GM19043 (cell line): ENCODE measurements around the gene AURKAIP1.
"Not testable (repeated sequence)": the region's sequence is repeated elsewhere in the genome, so short reads cannot be mapped to it uniquely, and the experiment has no call there.

ENCODE experiments used
- ATAC-seq: cut with Tn5 transposase; IDR thresholded peaks from one replicate; pipeline ENCODE4 v1.9.1; 2021; ENCODE audit warnings: low read depth; ENCODE audit not compliant: unreplicated experiment

AURKAIP1 gene

GRCh38 chr1:1374929-1375662 is at the start of gene AURKAIP1:
Gene AURKAIP1 (minus strand): TSS chr1:1375207. CDS start chr1:1374756, 451 bp downstream.
- ATAC-seq, result peak; percentile 83

GRCh38 chr1:1424707-1425106 is 49.7 kb upstream of the AURKAIP1 start:
- ATAC-seq, result no peak

- no peak for ATAC-seq
Measured at GRCh38 chr1:1423245-1423597, 48.2 kb upstream of the AURKAIP1 start.

- no peak for ATAC-seq
Measured at GRCh38 chr1:1422465-1423244, 47.6 kb upstream of the AURKAIP1 start.

GRCh38 chr1:1421907-1422464 is 47.0 kb upstream of the AURKAIP1 start:
- no peak for ATAC-seq

DNA sequence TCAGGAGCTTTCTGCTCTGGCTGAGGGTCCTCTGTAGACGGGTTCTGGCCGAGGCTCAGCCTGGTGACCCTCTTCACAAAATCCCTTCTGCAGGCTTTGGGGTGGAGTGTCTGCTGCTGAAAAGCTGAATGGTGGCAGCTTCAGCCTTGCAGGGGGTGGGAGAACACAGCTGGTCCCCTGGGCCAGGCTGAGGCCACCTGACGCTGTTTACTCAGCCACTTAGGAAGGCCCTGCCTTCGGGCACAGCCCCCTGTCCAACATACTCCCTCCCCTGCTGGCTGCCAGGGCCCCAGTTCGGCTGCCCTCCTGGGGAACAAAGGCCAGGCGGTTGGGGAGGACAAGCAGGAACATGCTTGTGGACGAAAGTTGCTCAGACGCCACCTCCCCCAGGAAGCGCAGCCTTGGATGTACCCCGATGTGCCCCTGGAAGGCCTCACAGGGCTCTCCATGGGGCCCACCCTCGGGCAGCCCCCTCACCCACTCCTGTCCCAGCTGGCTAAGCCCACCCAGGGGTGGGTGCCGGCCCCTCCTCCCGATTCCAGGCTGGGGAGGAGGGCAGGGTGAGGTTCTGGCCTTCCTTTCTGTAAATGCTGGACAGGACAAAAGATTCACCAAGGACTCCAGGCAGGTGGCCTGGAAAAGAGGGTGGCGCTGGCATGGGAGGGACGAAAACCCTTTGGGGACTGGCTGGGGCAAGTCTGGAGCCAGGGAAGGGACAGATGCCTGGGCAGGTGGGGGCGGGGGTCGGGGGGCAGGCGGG is 46.3 kb upstream of the AURKAIP1 start, which contains the start of gene ANKRD65:
TSS of gene ANKRD65 (minus strand) at position 130 of the 760 bp plus-strand sequence. CDS start 271 bp downstream, outside the sequence.
- ATAC-seq, result no peak

DNA sequence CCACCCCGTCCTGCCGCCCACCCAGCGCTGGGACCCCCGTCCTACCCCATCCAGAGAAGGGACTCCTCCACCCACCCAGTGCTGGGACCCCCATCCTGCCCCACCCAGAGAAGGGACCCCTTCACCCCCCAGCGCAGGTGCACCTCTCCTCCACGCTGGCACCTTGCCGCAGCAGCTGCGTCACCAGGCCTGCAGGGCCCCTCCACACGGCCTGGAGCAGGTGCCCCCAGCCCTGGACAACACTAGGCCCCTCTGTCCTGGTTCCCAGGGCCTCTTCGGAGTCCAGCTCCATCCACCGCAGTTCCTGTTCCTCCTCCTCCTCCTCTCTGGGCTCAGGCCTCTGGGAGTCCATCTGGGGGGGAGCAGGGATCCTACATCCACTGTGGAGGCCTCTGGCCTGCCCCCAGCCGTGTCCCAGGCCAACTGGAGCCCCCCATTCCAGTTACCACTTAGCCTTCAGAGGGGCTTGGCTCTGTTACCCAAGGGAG is 45.7 kb upstream of the AURKAIP1 start:
- no peak for ATAC-seq

- ATAC-seq, result no peak
Measured at GRCh38 chr1:1419813-1420653, 45.0 kb upstream of the AURKAIP1 start.

GRCh38 chr1:1419363-1419812 is 44.4 kb upstream of the AURKAIP1 start:
- no peak for ATAC-seq

DNA sequence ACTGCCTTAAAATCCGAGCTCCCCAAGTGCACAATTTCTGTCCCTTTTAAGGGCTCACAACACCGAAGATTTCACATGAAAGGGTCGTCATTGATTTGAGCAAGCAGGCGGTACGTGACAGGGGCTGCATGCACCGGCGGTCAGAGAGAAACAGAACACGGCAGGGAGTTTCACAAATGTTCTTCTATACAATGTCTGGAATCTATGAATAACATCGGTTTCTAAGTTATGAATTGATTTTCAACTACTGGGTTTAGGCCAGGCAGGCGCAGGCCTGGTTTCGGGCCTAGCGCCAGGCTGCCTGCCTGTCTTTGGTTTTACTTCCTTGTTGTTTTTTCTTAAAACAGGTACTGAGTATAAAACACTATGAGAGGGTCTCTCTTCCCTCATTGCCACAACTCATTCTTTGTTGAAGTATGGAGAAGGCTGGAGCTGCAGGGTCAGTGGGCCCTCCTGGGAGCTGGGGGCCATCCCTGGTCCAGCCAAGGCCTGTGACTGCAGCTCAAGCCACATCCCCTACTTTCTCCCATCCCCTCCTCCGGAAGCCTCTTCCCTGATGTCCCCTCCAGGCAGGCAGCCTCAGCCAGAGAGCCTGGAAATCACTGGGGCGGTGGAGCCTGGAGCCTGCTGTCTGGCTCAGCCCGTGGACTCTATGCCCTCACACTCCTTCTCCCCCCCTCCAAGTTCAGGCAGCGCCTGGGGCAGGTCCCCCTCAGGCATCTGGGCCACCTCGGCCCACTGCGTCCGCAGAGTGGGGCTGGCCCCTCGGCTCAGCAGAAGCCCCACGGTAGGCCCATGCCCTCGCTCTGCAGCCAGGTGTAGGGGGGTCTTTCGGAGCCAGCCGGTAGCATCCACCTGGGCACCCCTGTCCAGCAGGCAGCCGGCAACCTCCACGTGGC is 43.7 kb upstream of the AURKAIP1 start:
- no peak for ATAC-seq

GRCh38 chr1:1417825-1418463 is 42.9 kb upstream of the AURKAIP1 start:
- not testable (repeated sequence) for ATAC-seq

DNA sequence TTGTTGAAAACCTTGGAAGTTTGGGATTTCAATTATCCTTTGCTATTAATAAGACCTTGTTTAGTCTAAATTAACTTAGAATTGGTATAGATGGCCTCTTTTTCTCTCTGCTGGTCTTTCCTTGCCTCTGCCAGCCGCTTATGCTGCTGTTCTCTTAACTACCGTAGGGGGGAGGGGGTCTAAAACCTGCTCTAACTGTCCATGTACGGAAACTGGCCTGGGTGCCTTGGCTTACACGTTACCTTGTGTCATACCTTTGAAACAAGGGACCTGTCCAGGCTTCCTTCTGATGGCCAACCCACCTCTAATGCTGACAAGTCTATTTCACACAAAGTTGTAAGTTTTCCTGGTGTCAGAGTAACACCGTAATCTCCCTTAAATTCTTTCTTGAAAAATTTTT is 42.4 kb upstream of the AURKAIP1 start:
- ATAC-seq, result not testable (repeated sequence)

DNA sequence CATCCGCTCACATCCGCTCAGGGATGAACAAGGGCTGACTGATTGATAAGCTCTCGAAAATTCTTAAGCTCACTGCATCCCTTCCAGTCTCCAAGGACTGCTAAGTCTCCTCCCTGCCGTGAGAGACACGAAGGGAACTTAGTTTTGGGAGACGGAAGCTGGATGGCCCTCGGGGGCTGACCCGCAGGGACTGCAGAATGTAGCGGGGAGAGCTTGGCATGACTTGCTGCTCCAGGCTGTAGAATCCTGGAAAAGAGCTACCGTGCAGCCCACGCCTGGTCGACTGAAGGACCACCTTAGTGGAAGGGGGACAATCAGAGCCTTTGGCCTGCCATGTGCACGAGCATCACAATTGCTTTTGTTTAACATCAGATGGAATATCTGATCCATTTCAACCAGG is 40.7 kb upstream of the AURKAIP1 start:
- ATAC-seq, result no peak

DNA sequence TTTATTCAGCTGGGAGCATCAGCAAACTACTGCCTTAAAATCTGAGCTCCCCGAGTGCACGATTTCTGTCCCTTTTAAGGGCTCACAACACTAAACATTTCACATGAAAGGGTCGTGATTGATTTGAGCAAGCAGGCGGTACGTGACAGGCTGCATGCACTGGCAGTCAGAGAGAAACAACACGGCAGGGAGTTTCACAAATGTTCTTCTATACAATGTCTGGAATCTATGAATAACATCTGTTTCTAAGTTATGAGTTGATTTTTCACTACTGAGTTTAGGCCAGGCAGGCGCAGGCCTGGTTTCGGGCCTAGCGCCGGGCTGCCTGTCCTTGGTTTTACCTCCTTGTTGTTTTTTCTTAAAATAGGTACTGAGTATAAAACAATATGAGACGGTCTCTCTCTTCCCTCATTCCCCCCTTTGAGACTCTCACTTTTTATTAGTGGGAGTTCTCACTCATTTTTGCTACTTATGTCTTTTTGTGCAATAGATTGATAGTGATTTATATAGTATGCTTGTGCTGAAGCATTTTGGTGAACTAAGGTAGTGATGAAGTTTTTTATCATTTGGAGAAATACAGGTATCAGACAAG is 37.4 kb upstream of the AURKAIP1 start:
- not testable (repeated sequence) for ATAC-seq

- ATAC-seq, result no peak
Measured at GRCh38 chr1:1411626-1412025, 36.6 kb upstream of the AURKAIP1 start.

DNA sequence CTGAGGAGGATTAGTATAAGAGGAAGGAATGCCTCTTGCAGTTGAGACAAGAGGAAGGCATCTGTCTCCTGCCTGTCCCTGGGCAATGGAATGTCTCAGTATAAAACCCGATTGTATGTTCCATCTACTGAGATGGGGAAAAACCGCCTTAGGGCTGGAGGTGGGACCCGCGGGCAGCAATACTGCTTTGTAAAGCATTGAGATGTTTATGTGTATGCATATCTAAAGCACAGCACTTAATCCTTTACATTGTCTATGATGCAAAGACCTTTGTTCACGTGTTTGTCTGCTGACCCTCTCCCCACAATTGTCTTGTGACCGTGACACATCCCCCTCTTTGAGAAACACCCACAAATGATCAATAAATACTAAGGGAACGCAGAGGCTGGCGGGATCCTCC is 35.2 kb upstream of the AURKAIP1 start:
- not testable (repeated sequence) for ATAC-seq

- peak; percentile 14 for ATAC-seq
Measured at GRCh38 chr1:1407636-1408318, 32.8 kb upstream of the AURKAIP1 start.
